Natural killer cell (primary cell): Measurements from ENCODE around the gene HNRNPR. TPM values are rescaled to one million over a fixed set of nuclear protein-coding genes. Genes with fewer than 3 reads are reported as not detected.

Experiments
- ATAC-seq, 3 donors: fragments of 150-1000 bp in 2 of 3; fragments of 200-7000 bp in 1 of 3; cut with Tn5 transposase; 1 replicate in 1 of 3; 2 replicates in 2 of 3; pipeline ENCODE4 v1.10.0; 2021; ENCODE audit warnings: mild to moderate bottlenecking in 2 of 3, moderate library complexity in 2 of 3
- DNase-seq, 2 donors: peaks; one replicate each; pipeline versions ENCODE4 v3.0.0 to v3.0.0-alpha.2; 2013 to 2021; ENCODE audit warnings: mixed read lengths in 1 of 2
- H3K27ac ChIP-seq: one replicate; pipeline ENCODE4 v1.5.1; 2013; ENCODE audit warnings: mild to moderate bottlenecking, low read length
- H3K27me3 ChIP-seq: one replicate; pipeline ENCODE4 v1.6.1; 2013; ENCODE audit warnings: low read length; ENCODE audit not compliant: control insufficient read depth, insufficient read depth
- H3K36me3 ChIP-seq: one replicate; pipeline ENCODE4 v1.6.1; 2013; ENCODE audit warnings: low read length; ENCODE audit not compliant: control insufficient read depth, insufficient read depth
- H3K4me1 ChIP-seq: one replicate; pipeline ENCODE4 v1.6.1; 2013; ENCODE audit warnings: low read length; ENCODE audit not compliant: control insufficient read depth, insufficient read depth
- H3K4me3 ChIP-seq: one replicate; pipeline ENCODE4 v1.5.1; 2013; ENCODE audit warnings: low read length
- H3K9me3 ChIP-seq: one replicate; pipeline ENCODE4 v1.6.1; 2013; ENCODE audit warnings: low read length; ENCODE audit not compliant: control insufficient read depth, insufficient read depth
- H3K27ac Mint-ChIP-seq, 2 donors: one replicate each; pipeline ENCODE4 v1.8.0; 2022; ENCODE audit warnings: mild to moderate bottlenecking in 2 of 2, mixed read lengths in 2 of 2, moderate library complexity in 1 of 2
- H3K27me3 Mint-ChIP-seq, 2 donors: one replicate each; pipeline ENCODE4 v1.8.0; 2022; ENCODE audit warnings: low read depth in 2 of 2, mixed read lengths in 2 of 2
- H3K36me3 Mint-ChIP-seq: one replicate; pipeline ENCODE4 v1.8.0; 2022; ENCODE audit warnings: mixed read lengths
- H3K4me1 Mint-ChIP-seq, 2 donors: one replicate each; pipeline ENCODE4 v1.8.0; 2022; ENCODE audit warnings: mixed read lengths in 2 of 2
- H3K4me3 Mint-ChIP-seq: one replicate; pipeline ENCODE4 v1.8.0; 2022; ENCODE audit warnings: mild to moderate bottlenecking, moderate library complexity, mixed read lengths
- H3K9me3 Mint-ChIP-seq, 2 donors: one replicate each; pipeline ENCODE4 v1.8.0; 2022; ENCODE audit warnings: mixed read lengths in 2 of 2
- CTCF ChIP-seq: fragments of 200-600 bp; IDR thresholded peaks from one replicate; pipeline ENCODE4 v1.8.0; 2022; ENCODE audit warnings: antibody characterized with exemption
- WGBS: methylation state at CpG from one replicate; pipeline ENCODE4 v1.1.7; 2013; ENCODE audit warnings: missing lambda C conversion rate; ENCODE audit not compliant: insufficient coverage; 5-methylcytosine and 5-hydroxymethylcytosine counted together
- intact Hi-C: fragments of 100-400 bp; cut with micrococcal nuclease; formaldehyde crosslinking; loops from one replicate; pipeline ENCODE4 v1.14.2; 2022
- total RNA-seq, 4 donors: library from RNA; stranded (reverse); fragments of 120-200 nt in 1 of 4; gene quantifications; one replicate each; pipeline versions ENCODE4 v1.2.3 to v1.2.4, GENCODE V29; 2013 to 2022

The HNRNPR gene
- 100 to 1,000 TPM; 126 to 134 (median 128) TPM for total RNA-seq
- total RNA-seq (2013), result 129 TPM

- H3K4me3 ChIP-seq, result peak within 1 kb of the TSS; percentile 90
- Mint-ChIP-seq H3K9me3 (no peaks in the 10 kb centered on the region), H3K27me3 (no peaks in the 10 kb centered on the region), H3K27ac (peak within 1 kb of the TSS; percentile 86 to 98), H3K4me1 (peaks cover 47 to 49% of the 10 kb centered on the region in 2 donors), H3K36me3 (no peaks in the 10 kb centered on the region), H3K4me3 (peak within 1 kb of the TSS; percentile 94)
- DNase-seq (peak; percentile 98 to 99), ATAC-seq (peak; percentile 92 to 98 (median 94))
- H3K36me3 ChIP-seq, result no peaks in the 10 kb centered on the region
- TF ChIP-seq CTCF, result no peak
- no peaks in the 10 kb centered on the region for H3K9me3 ChIP-seq
- H3K27ac ChIP-seq, result peak within 1 kb of the TSS; percentile 86
- peaks cover 12% of the 10 kb centered on the region for H3K4me1 ChIP-seq
- intact Hi-C loops, result loop anchor here (1.0 kb wide), 1 partner anchor 24 kb away; no protein-coding TSS in a partner anchor
- under 1% methylated on average over 87 of the region's 87 CpGs for WGBS
- H3K27me3 ChIP-seq, result no peaks in the 10 kb centered on the region
Observed at GRCh38 chr1:23344111-23344986, at the start of gene HNRNPR. Gene HNRNPR, minus strand, starts transcription at chr1:23344284. Its CDS starts 3,276 bp downstream, at chr1:23341008.

- TF ChIP-seq CTCF, result no peak
- H3K4me1 Mint-ChIP-seq, result no peaks in the 10 kb centered on the region
- no peak overlapping the region for H3K27ac Mint-ChIP-seq
- no peak for ATAC-seq
- peaks cover 0 to 4% of the 10 kb centered on the region in 2 donors for H3K27me3 Mint-ChIP-seq
- Histone ChIP-seq H3K27ac (no peak overlapping the region), H3K9me3 (no peaks in the 10 kb centered on the region), H3K4me3 (no peak overlapping the region), H3K36me3 (no peaks in the 10 kb centered on the region), H3K4me1 (no peaks in the 10 kb centered on the region), H3K27me3 (no peaks in the 10 kb centered on the region)
- intact Hi-C loops, result no loop called here
- no peak overlapping the region for H3K4me3 Mint-ChIP-seq
- 96% methylated on average over 15 of the region's 15 CpGs for WGBS
- DNase-seq, result no peak
- H3K9me3 Mint-ChIP-seq, result no peaks in the 10 kb centered on the region
- H3K36me3 Mint-ChIP-seq, result no peaks in the 10 kb centered on the region
Observed at GRCh38 chr1:23393706-23394105, 49.6 kb upstream of the HNRNPR start.

- H3K4me1 ChIP-seq, result no peaks in the 10 kb centered on the region
- Mint-ChIP-seq H3K36me3 (no peaks in the 10 kb centered on the region), H3K4me1 (no peaks in the 10 kb centered on the region), H3K4me3 (no peak overlapping the region), H3K27me3 (peaks cover 0 to under 1% of the 10 kb centered on the region in 2 donors), H3K27ac (no peak overlapping the region), H3K9me3 (no peaks in the 10 kb centered on the region)
- H3K36me3 ChIP-seq, result no peaks in the 10 kb centered on the region
- DNase-seq, result no peak
- 70% methylated on average over 1 of the region's 2 CpGs for WGBS
- no peak overlapping the region for H3K27ac ChIP-seq
- H3K4me3 ChIP-seq, result no peak overlapping the region
- peak in 1 of 3 donors; percentile 64 for ATAC-seq
- H3K9me3 ChIP-seq, result no peaks in the 10 kb centered on the region
- H3K27me3 ChIP-seq, result no peaks in the 10 kb centered on the region
- intact Hi-C loops, result no loop called here
- no peak for TF ChIP-seq CTCF
Observed at GRCh38 chr1:23392125-23392855, 48.2 kb upstream of the HNRNPR start.
